CD4-positive, alpha-beta T cell (primary cell): ENCODE results near the gene KRI1. TPM values are rescaled to one million over a fixed set of nuclear protein-coding genes. Genes with fewer than 3 reads are reported as not detected.

Source experiments
- ATAC-seq: fragments of 200-7000 bp; cut with Tn5 transposase; one replicate; pipeline ENCODE4 v1.10.0; 2022; ENCODE audit warnings: mild to moderate bottlenecking; ENCODE audit not compliant: poor library complexity
- CTCF ChIA-PET: fragments of 350-600 bp; sonication (Branson Sonifier 250); formaldehyde crosslinking; loops from one replicate; lab custom pipeline; 2021; ENCODE audit warnings: antibody characterized with exemption, inconsistent platforms; lab: Charles Lee
- POLR2A ChIA-PET: fragments of 350-600 bp; sonication (Branson Sonifier 250); formaldehyde crosslinking; loops from one replicate; lab custom pipeline; 2021; ENCODE audit warnings: antibody characterized with exemption, inconsistent platforms; lab: Charles Lee
- DNase-seq, 14 experiments: peaks; one replicate each; pipeline ENCODE4 v3.0.0-alpha.2; 2013 to 2020; ENCODE audit warnings: mixed read lengths in 2 of 14
- H3K27ac ChIP-seq, 2 donors: one replicate each; pipeline versions ENCODE4 v1.5.1 to v1.7.0; 2013; ENCODE audit warnings: low read length in 2 of 2, low read depth in 1 of 2, mild to moderate bottlenecking in 1 of 2
- H3K27me3 ChIP-seq, 2 experiments: 1 replicate in 1 of 2; 2 replicates in 1 of 2; pipeline versions ENCODE4 v1.6.1 to v1.7.0; 2013; ENCODE audit warnings: low read length in 2 of 2, control low read depth in 1 of 2, mild to moderate bottlenecking in 1 of 2, moderate library complexity in 1 of 2; ENCODE audit not compliant: insufficient read depth in 2 of 2, control insufficient read depth in 1 of 2
- H3K36me3 ChIP-seq: one replicate; pipeline ENCODE4 v1.6.1; 2013; ENCODE audit warnings: low read length, control low read depth; ENCODE audit not compliant: insufficient read depth
- H3K4me1 ChIP-seq: one replicate; pipeline ENCODE4 v1.6.1; 2013; ENCODE audit warnings: low read length, control low read depth; ENCODE audit not compliant: insufficient read depth
- H3K4me3 ChIP-seq: one replicate; pipeline ENCODE4 v1.5.1; 2013; ENCODE audit warnings: mild to moderate bottlenecking, low read length, moderate library complexity
- H3K9me3 ChIP-seq, 2 experiments: 1 replicate in 1 of 2; 2 replicates in 1 of 2; pipeline versions ENCODE4 v1.6.1 to v1.7.0; 2013; ENCODE audit warnings: low read length in 2 of 2, mild to moderate bottlenecking in 2 of 2, control low read depth in 1 of 2, moderate library complexity in 1 of 2; ENCODE audit not compliant: control insufficient read depth in 1 of 2, insufficient read depth in 1 of 2
- H3K27ac Mint-ChIP-seq: one replicate; pipeline ENCODE4 v1.8.0; 2020; ENCODE audit warnings: mixed read lengths
- H3K27me3 Mint-ChIP-seq: one replicate; pipeline ENCODE4 v1.8.0; 2021; ENCODE audit warnings: mixed read lengths
- H3K36me3 Mint-ChIP-seq: one replicate; pipeline ENCODE4 v1.8.0; 2021; ENCODE audit warnings: low read depth, mixed read lengths
- H3K4me1 Mint-ChIP-seq: one replicate; pipeline ENCODE4 v1.8.0; 2021; ENCODE audit warnings: low read depth, mixed read lengths
- H3K4me3 Mint-ChIP-seq: one replicate; pipeline ENCODE4 v1.8.0; 2020; ENCODE audit warnings: mild to moderate bottlenecking, mixed read lengths
- H3K9me3 Mint-ChIP-seq: one replicate; pipeline ENCODE4 v1.8.0; 2020; ENCODE audit warnings: mixed read lengths
- intact Hi-C, 2 experiments: fragments of 100-400 bp; cut with DNase I in 1 of 2; cut with micrococcal nuclease in 1 of 2; formaldehyde crosslinking; loops; one replicate each; pipeline versions ENCODE4 v1.15.1 to v1.9.0; 2023 to 2025; cut with DNase I, micrococcal nuclease
- total RNA-seq, 174 experiments: library from RNA in 2 of 174; stranded (reverse) in 2 of 174; gene quantifications; one replicate each; pipeline ENCODE4 v1.2.3 and lab custom pipeline; 2021 to 2026
- TF ChIP-seq, protein P1 (sequence below): fragments of 200-600 bp; IDR thresholded peaks from one replicate; pipeline ENCODE4 v1.8.0; 2022; ENCODE audit warnings: antibody characterized with exemption, mild to moderate bottlenecking

KRI1 gene
- total RNA-seq, 2 experiments from 2014 or later = 36.8 to 39.6 TPM

DNA sequence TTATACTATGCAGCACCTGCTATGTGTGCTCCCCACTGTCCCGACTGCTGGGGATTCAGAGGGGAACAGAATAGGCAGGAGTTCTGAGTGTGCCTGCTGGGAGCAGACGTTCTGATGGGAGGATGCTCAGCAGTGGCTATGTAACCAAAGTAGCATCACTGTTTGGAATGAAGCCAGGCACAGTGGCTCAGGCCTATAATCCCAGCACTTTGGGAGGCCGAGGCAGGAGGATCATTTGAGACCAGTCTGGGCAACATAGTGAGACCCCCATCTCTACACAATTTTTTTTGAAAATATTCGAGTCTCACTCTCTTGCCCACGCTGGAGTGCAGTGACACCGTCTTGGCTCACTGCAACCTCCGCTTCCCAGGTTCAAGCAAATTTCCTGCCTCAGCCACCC, 16.1 kb downstream of the KRI1 start:
- Histone ChIP-seq H3K4me1 (peaks cover 57% of the 10 kb centered on the region), H3K27ac (no peak overlapping the region), H3K9me3 (peaks cover 0 to 5% of the 10 kb centered on the region in 2 experiments), H3K4me3 (no peak overlapping the region), H3K36me3 (peaks cover 59% of the 10 kb centered on the region), H3K27me3 (no peaks in the 10 kb centered on the region)
- Mint-ChIP-seq H3K9me3 (no peaks in the 10 kb centered on the region), H3K27me3 (no peaks in the 10 kb centered on the region), H3K4me1 (peaks cover 37% of the 10 kb centered on the region), H3K27ac (no peak overlapping the region), H3K4me3 (no peak overlapping the region), H3K36me3 (peaks cover 69% of the 10 kb centered on the region)
- no peak for ATAC-seq
- POLR2A ChIA-PET = no interaction called here
- intact Hi-C loops = no loop called here
- CTCF ChIA-PET = no interaction called here
- no peak for DNase-seq
- TF ChIP-seq, protein P1, sequence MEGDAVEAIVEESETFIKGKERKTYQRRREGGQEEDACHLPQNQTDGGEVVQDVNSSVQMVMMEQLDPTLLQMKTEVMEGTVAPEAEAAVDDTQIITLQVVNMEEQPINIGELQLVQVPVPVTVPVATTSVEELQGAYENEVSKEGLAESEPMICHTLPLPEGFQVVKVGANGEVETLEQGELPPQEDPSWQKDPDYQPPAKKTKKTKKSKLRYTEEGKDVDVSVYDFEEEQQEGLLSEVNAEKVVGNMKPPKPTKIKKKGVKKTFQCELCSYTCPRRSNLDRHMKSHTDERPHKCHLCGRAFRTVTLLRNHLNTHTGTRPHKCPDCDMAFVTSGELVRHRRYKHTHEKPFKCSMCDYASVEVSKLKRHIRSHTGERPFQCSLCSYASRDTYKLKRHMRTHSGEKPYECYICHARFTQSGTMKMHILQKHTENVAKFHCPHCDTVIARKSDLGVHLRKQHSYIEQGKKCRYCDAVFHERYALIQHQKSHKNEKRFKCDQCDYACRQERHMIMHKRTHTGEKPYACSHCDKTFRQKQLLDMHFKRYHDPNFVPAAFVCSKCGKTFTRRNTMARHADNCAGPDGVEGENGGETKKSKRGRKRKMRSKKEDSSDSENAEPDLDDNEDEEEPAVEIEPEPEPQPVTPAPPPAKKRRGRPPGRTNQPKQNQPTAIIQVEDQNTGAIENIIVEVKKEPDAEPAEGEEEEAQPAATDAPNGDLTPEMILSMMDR = no peak

DNA sequence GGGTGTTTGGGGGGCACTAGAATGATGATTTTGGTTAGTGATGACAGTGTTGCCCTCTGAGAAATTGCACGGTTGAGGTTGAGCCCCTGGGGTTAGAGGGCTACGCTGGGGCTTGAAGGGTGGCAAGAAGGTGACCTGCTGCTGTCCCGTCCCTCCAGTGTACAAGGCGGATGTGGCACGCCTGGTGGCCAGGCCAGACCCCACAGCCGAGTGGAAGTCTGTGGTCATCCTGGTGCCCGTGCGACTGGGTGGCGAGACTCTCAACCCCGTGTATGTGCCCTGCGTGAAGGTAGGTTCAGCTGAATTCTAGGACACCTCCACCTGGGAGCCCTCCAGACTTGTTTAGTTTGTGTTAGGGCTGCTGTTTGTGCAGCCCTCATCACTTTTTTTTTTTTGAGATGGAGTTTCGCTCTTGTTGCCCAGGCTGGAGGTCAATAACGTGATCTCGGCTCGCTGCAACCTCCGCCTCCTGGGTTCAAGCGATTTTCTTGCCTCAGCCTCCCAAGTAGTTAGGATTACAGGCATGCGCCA, 17.0 kb downstream of the KRI1 start:
- no peak overlapping the region for H3K4me3 Mint-ChIP-seq
- ChIA-PET CTCF (interaction anchor here (1.0 kb wide), 1 partner anchor 17 kb away, joined by 3 read pairs; the partner anchor contains the start of gene KRI1), POLR2A (no interaction called here)
- peaks cover 31% of the 10 kb centered on the region for H3K4me1 Mint-ChIP-seq
- Histone ChIP-seq H3K27me3 (no peaks in the 10 kb centered on the region), H3K4me1 (peaks cover 56% of the 10 kb centered on the region), H3K36me3 (peaks cover 57% of the 10 kb centered on the region), H3K9me3 (peaks cover 0 to 5% of the 10 kb centered on the region in 2 experiments), H3K4me3 (no peak overlapping the region), H3K27ac (no peak overlapping the region)
- no peak for DNase-seq
- intact Hi-C loops = no loop called here
- no peak for ATAC-seq
- H3K27me3 Mint-ChIP-seq = no peaks in the 10 kb centered on the region
- H3K27ac Mint-ChIP-seq = no peak overlapping the region
- peaks cover 60% of the 10 kb centered on the region for H3K36me3 Mint-ChIP-seq
- TF ChIP-seq, protein P1 = no peak
- H3K9me3 Mint-ChIP-seq = no peaks in the 10 kb centered on the region

DNA sequence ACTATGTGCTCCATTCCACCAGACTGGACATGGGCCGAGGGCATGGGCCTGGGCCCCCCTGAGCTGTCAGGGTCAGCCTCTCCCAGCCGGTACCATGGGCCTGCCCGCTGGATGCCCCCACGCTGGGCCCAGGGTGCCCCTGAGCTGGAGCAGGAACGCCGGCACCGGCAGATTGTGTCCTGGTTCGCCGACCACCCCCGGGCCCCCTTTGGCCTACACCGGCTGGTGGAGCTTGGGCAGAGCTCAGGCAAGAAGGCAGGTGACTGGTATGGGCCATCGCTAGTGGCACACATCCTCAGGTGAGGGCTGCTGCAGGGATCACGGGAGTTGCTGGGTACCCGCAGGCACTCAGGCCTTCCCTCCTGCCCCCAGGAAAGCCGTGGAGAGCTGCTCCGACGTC, 19.0 kb downstream of the KRI1 start:
- ATAC-seq = no peak
- Histone ChIP-seq H3K4me1 (peaks cover 42% of the 10 kb centered on the region), H3K4me3 (no peak overlapping the region), H3K36me3 (peaks cover 38% of the 10 kb centered on the region), H3K9me3 (no peaks in the 10 kb centered on the region), H3K27me3 (no peaks in the 10 kb centered on the region), H3K27ac (no peak overlapping the region)
- Mint-ChIP-seq H3K4me1 (peaks cover 20% of the 10 kb centered on the region), H3K27ac (no peak overlapping the region), H3K4me3 (no peak overlapping the region), H3K27me3 (no peaks in the 10 kb centered on the region), H3K36me3 (peaks cover 40% of the 10 kb centered on the region), H3K9me3 (no peaks in the 10 kb centered on the region)
- DNase-seq = no peak
- TF ChIP-seq, protein P1 = no peak
- ChIA-PET POLR2A (no interaction called here), CTCF (interaction anchor here (0.6 kb wide), 1 partner anchor 109 kb away, joined by 3 read pairs; no protein-coding TSS in a partner anchor)
- intact Hi-C loops = no loop called here
